Cardiac muscle cell (in vitro differentiated cells and primary cell): Measurements from ENCODE around the gene ARL2BP. TPM values are rescaled to one million over a fixed set of nuclear protein-coding genes. Genes with fewer than 3 reads are reported as not detected.

Experiments used
- DNase-seq, 2 donors: peaks; one replicate each; pipeline versions ENCODE4 v3.0.0 to v3.0.0-alpha.2; 2010 to 2017; ENCODE audit warnings: low read depth in 1 of 2, low spot score in 1 of 2
- H3K27ac ChIP-seq: fragments of 200-600 bp; sonication (generic); 2 replicates; pipeline ENCODE4 v1.5.1; 2016
- H3K27me3 ChIP-seq: fragments of 200-600 bp; sonication (generic); 2 replicates; pipeline ENCODE4 v1.6.0; 2016; ENCODE audit warnings: control low read depth
- H3K36me3 ChIP-seq: fragments of 200-600 bp; sonication (generic); 2 replicates; pipeline ENCODE4 v1.5.1; 2016; ENCODE audit warnings: control low read depth
- H3K4me1 ChIP-seq: fragments of 200-600 bp; sonication (generic); 2 replicates; pipeline ENCODE4 v1.8.1; 2017; ENCODE audit warnings: low read depth, mild to moderate bottlenecking, mixed run types
- H3K4me3 ChIP-seq: fragments of 200-600 bp; sonication (generic); 2 replicates; pipeline ENCODE4 v1.5.1; 2016; ENCODE audit warnings: mild to moderate bottlenecking
- H3K9me3 ChIP-seq: fragments of 200-600 bp; sonication (generic); 2 replicates; pipeline ENCODE4 v1.5.1; 2017; ENCODE audit warnings: low read depth, mild to moderate bottlenecking, control low read depth
- CTCF ChIP-seq: IDR thresholded peaks from 2 replicates; pipeline ENCODE4 v1.5.1; 2012; ENCODE audit warnings: low read depth, mild to moderate bottlenecking, low read length
- polyA plus RNA-seq: library from polyadenylated mRNA; unstranded; fragments of >200 nt; fragmentation: Nextera tagmentation; extraction: Ambion mirVana; gene quantifications from 2 replicates; pipeline ENCODE4 v1.2.1, GENCODE V29; 2016
- total RNA-seq: library from RNA; depleted of rRNA; stranded (reverse); fragments of >200 nt; gene quantifications from 2 replicates; pipeline ENCODE4 v1.2.3, GENCODE V29; 2016

Gene ARL2BP
- total and polyA plus RNA-seq, 2 experiments from 2014 or later = 72.7 to 144 TPM

GRCh38 chr16:57203451-57203850, 41.6 kb upstream of the ARL2BP start:
- Histone ChIP-seq H3K27me3 (no peaks in the 10 kb centered on the region), H3K36me3 (peaks cover 32% of the 10 kb centered on the region), H3K4me1 (peaks cover under 1% of the 10 kb centered on the region), H3K9me3 (no peaks in the 10 kb centered on the region), H3K4me3 (no peak overlapping the region), H3K27ac (no peak overlapping the region)
- no peak for TF ChIP-seq CTCF
- no peak for DNase-seq

GRCh38 chr16:57204675-57205074, 40.4 kb upstream of the ARL2BP start:
- Histone ChIP-seq H3K27ac (no peak overlapping the region), H3K9me3 (no peaks in the 10 kb centered on the region), H3K27me3 (no peaks in the 10 kb centered on the region), H3K4me3 (no peak overlapping the region), H3K4me1 (no peaks in the 10 kb centered on the region), H3K36me3 (peaks cover 44% of the 10 kb centered on the region)
- no peak for DNase-seq
- TF ChIP-seq CTCF = no peak

- no peaks in the 10 kb centered on the region for H3K9me3 ChIP-seq
- H3K4me1 ChIP-seq = no peaks in the 10 kb centered on the region
- TF ChIP-seq CTCF = no peak
- H3K36me3 ChIP-seq = peaks cover 58% of the 10 kb centered on the region
- DNase-seq = no peak
- no peaks in the 10 kb centered on the region for H3K27me3 ChIP-seq
- H3K27ac ChIP-seq = no peak overlapping the region
- H3K4me3 ChIP-seq = no peak overlapping the region
Observed at GRCh38 chr16:57208926-57209325, 36.1 kb upstream of the ARL2BP start.

GRCh38 chr16:57209780-57210179, 35.3 kb upstream of the ARL2BP start:
- Histone ChIP-seq H3K36me3 (peaks cover 60% of the 10 kb centered on the region), H3K27me3 (no peaks in the 10 kb centered on the region)
- TF ChIP-seq CTCF = no peak

GRCh38 chr16:57213462-57213861, 31.6 kb upstream of the ARL2BP start:
- H3K27ac ChIP-seq = no peak overlapping the region
- TF ChIP-seq CTCF = no peak
- no peak for DNase-seq
- H3K9me3 ChIP-seq = no peaks in the 10 kb centered on the region
- peaks cover 54% of the 10 kb centered on the region for H3K36me3 ChIP-seq
- H3K4me3 ChIP-seq = no peak overlapping the region
- no peaks in the 10 kb centered on the region for H3K27me3 ChIP-seq
- H3K4me1 ChIP-seq = no peaks in the 10 kb centered on the region

More at GRCh38 chr16:57209780-57210179, 35.3 kb upstream of the ARL2BP start:
- H3K9me3 ChIP-seq = no peaks in the 10 kb centered on the region
- DNase-seq = no peak
- H3K4me3 ChIP-seq = no peak overlapping the region
- H3K4me1 ChIP-seq = no peaks in the 10 kb centered on the region
- H3K27ac ChIP-seq = no peak overlapping the region

- no peak overlapping the region for H3K27ac ChIP-seq
- no peaks in the 10 kb centered on the region for H3K27me3 ChIP-seq
- no peaks in the 10 kb centered on the region for H3K4me1 ChIP-seq
- H3K36me3 ChIP-seq = peaks cover 61% of the 10 kb centered on the region
- no peak for TF ChIP-seq CTCF
- H3K9me3 ChIP-seq = no peaks in the 10 kb centered on the region
- DNase-seq = no peak
- H3K4me3 ChIP-seq = no peak overlapping the region
Observed at GRCh38 chr16:57216968-57217367, 28.1 kb upstream of the ARL2BP start.
